Measurements from ENCODE around the gene AP3M1.

AP3M1 gene

GRCh38 chr10:74187237-74187636 is 36.6 kb upstream of the AP3M1 start:
- H3K4me3 ChIP-seq (ENCODE audit: low read length), result no peak overlapping the region
- peak; percentile 14 for DNase-seq (ENCODE audit: low read depth)
- TF ChIP-seq CTCF (conservative IDR thresholded peaks at IDR 0.05; ENCODE audit: low read length), result no peak

DNA sequence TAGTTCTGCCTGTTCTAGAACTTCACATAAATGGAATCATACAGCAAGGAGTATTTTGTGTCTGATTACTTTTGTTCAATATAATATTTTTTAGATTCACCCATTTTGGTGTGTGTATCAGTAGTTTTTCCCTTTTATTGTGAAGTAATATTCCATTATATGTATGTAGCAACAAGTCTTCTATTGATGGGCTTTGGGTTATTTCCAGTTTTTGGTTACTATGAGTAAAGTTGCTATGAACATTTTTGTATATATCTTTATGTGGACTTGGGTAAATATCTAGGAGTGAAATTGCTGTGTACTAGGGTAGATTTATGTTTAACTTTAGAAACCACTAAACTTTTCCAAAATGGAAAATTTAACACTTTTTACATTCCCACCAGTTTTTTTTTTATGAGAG is 36.0 kb upstream of the AP3M1 start:
- no peak for TF ChIP-seq CTCF (conservative IDR thresholded peaks at IDR 0.05; ENCODE audit: low read length)
- no peak overlapping the region for H3K4me3 ChIP-seq (ENCODE audit: low read length)
- peak; percentile 45 for DNase-seq (ENCODE audit: low read depth)

DNA sequence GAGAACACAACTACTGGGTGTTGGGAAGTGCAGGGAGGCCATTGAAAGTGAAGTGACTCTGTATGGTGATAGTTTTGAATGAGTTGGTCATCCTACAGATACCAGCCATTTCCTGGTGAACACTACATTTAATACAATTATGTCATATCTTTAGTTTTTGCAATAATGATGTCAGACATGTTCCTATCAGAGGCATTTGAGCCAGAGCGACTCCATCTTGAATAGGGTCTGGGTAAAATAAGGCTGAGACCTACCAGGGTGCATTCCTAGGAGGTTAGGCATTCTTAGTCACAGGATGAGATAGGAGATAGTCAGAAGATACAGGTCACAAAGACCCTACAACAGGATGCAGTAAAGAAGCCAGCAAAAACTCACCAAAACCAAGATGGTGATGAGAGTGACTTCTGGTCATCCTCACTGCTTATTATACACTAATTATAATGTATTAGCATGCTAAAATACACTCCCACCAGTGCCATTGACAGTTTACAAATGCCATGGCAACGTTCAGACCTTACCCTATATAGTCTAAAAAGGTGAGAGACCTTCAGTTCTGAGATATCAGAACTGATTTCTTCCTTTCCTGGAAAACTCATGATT is 28.6 kb upstream of the AP3M1 start:
- no peak overlapping the region for H3K4me3 ChIP-seq (ENCODE audit: low read length)
- DNase-seq (ENCODE audit: low read depth), result no peak
- TF ChIP-seq CTCF (conservative IDR thresholded peaks at IDR 0.05; ENCODE audit: low read length), result no peak

GRCh38 chr10:74178042-74178791 is 27.6 kb upstream of the AP3M1 start:
- no peak for DNase-seq (ENCODE audit: low read depth)
- no peak overlapping the region for H3K4me3 ChIP-seq (ENCODE audit: low read length)

GRCh38 chr10:74177140-74177677 is 26.6 kb upstream of the AP3M1 start:
- DNase-seq (ENCODE audit: low read depth), result peak; percentile 25
- no peak for TF ChIP-seq CTCF (conservative IDR thresholded peaks at IDR 0.05; ENCODE audit: low read length)
- peak overlapping the region; percentile 99 for H3K4me3 ChIP-seq (ENCODE audit: low read length)

More at GRCh38 chr10:74178042-74178791, 27.6 kb upstream of the AP3M1 start:
- no peak for TF ChIP-seq CTCF (conservative IDR thresholded peaks at IDR 0.05; ENCODE audit: low read length)

- no peak for TF ChIP-seq CTCF (conservative IDR thresholded peaks at IDR 0.05; ENCODE audit: low read length)
- peak overlapping the region; percentile 99 for H3K4me3 ChIP-seq (ENCODE audit: low read length)
Measured at GRCh38 chr10:74176380-74177139, 25.9 kb upstream of the AP3M1 start.

More at GRCh38 chr10:74176380-74177139, 25.9 kb upstream of the AP3M1 start:
- peak; percentile 95 for DNase-seq (ENCODE audit: low read depth)
